Measurements from ENCODE around the gene SLC30A2. TPM values are rescaled to one million over a fixed set of nuclear protein-coding genes. Genes with fewer than 3 reads are reported as not detected.

The SLC30A2 gene
- polyA plus RNA-seq, 3 donors: not detected

DNA sequence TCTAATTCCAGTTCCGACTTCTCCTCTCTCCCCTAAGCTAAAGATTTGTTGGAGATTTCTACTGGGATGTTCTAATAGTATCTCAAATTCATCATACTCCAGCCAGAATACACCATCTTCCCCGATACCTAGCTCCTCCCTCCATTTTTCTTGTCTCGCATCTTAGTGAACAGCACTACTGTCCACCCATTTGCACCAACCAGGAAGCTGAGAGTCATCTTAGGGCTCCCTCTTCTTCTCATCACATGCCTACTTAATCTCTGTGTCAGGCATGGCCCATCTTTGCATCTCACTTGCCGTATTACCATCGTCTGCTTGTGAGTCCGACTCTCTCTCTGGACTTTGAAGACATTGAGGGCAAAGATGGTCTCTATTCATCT lies 25.0 kb upstream of the SLC30A2 start:
- WGBS (ENCODE audit: insufficient coverage): 100% methylated on average over 5 of the region's 6 CpGs
- Histone ChIP-seq H3K4me1 (ENCODE audit: control insufficient read depth in 1 of 2, insufficient read depth in 2 of 2, low read length in 2 of 2) (no peaks in the 10 kb centered on the region), H3K79me2 (ENCODE audit: insufficient read depth, low read length) (no peaks in the 10 kb centered on the region), H3K9me3 (replicated peaks in 1 of 2; ENCODE audit: control insufficient read depth in 1 of 2, insufficient read depth in 1 of 2, low read length in 2 of 2) (no peaks in the 10 kb centered on the region), H2AFZ (ENCODE audit: insufficient read depth, low read depth, low read length, poor library complexity, severe bottlenecking) (no peak overlapping the region), H3K9ac (ENCODE audit: insufficient read depth, low read length, poor library complexity, severe bottlenecking) (no peak overlapping the region), H4K20me1 (ENCODE audit: insufficient read depth, low read length) (no peaks in the 10 kb centered on the region), H3K36me3 (replicated peaks in 1 of 2; ENCODE audit: control insufficient read depth in 1 of 2, insufficient read depth in 2 of 2, low read length in 2 of 2) (no peaks in the 10 kb centered on the region), H3K4me3 (replicated peaks in 1 of 3; ENCODE audit: low read depth in 2 of 3, low read length in 3 of 3) (no peak overlapping the region), H3K27ac (ENCODE audit: low read depth in 1 of 2, low read length in 2 of 2) (no peak overlapping the region), H3K4me2 (replicated peaks; ENCODE audit: extremely low read depth, low read length, poor library complexity, severe bottlenecking) (no peak overlapping the region), H3K27me3 (ENCODE audit: control insufficient read depth in 2 of 2, insufficient read depth in 2 of 2, low read length in 2 of 2) (no peaks in the 10 kb centered on the region)
- Mint-ChIP-seq H3K9me3 (no peaks in the 10 kb centered on the region), H3K4me3 (no peak overlapping the region), H3K4me1 (no peaks in the 10 kb centered on the region), H3K27me3 (ENCODE audit: low read depth in 3 of 3) (peaks cover 14 to 38% (median 23%) of the 10 kb centered on the region in 3 donors), H3K36me3 (no peaks in the 10 kb centered on the region), H3K27ac (no peak overlapping the region)
- DNase-seq: no peak
- TF ChIP-seq, protein P1, sequence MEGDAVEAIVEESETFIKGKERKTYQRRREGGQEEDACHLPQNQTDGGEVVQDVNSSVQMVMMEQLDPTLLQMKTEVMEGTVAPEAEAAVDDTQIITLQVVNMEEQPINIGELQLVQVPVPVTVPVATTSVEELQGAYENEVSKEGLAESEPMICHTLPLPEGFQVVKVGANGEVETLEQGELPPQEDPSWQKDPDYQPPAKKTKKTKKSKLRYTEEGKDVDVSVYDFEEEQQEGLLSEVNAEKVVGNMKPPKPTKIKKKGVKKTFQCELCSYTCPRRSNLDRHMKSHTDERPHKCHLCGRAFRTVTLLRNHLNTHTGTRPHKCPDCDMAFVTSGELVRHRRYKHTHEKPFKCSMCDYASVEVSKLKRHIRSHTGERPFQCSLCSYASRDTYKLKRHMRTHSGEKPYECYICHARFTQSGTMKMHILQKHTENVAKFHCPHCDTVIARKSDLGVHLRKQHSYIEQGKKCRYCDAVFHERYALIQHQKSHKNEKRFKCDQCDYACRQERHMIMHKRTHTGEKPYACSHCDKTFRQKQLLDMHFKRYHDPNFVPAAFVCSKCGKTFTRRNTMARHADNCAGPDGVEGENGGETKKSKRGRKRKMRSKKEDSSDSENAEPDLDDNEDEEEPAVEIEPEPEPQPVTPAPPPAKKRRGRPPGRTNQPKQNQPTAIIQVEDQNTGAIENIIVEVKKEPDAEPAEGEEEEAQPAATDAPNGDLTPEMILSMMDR (IDR thresholded peaks at IDR 0.05): no peak
- intact Hi-C loops (cut with micrococcal nuclease): no loop called here

DNA sequence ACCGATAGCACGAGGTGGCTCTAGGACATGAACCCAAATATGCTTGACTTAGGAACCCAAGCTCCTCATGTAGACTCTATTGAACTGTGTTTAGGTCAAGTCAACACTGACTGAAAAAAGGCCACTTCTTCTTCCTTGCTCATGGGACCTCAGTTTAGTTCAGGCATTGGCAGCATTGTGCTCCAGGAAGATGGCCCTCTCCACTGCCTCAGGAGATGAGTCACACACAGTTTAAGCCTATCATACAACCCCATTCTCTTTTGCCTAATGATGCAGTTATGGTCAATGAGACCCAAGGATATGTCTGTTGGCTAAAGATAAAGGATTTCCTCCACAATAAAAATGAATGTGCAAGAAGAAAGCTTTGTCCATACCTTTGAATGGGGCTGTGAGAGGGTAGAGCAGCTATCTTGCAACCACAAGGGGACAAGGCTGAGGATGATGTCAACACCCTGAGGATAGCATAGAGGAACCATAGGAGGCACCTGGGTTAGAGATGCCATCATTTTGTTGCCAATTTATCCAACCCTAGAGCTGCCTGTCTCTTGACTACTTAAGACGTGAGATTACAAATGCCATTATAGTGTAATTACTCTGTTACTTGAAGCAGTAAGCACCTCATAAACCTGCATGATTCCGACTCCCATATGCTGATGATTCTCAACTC lies 24.5 kb upstream of the SLC30A2 start:
- H3K4me2 ChIP-seq (replicated peaks; ENCODE audit: extremely low read depth, low read length, poor library complexity, severe bottlenecking): no peak overlapping the region
- H2AFZ ChIP-seq (ENCODE audit: insufficient read depth, low read depth, low read length, poor library complexity, severe bottlenecking): no peak overlapping the region
- Mint-ChIP-seq H3K9me3 (no peaks in the 10 kb centered on the region), H3K4me3 (no peak overlapping the region), H3K27ac (no peak overlapping the region), H3K36me3 (no peaks in the 10 kb centered on the region), H3K4me1 (no peaks in the 10 kb centered on the region), H3K27me3 (ENCODE audit: low read depth in 3 of 3) (peaks cover 15 to 37% (median 23%) of the 10 kb centered on the region in 3 donors)
- DNase-seq: no peak
- H4K20me1 ChIP-seq (ENCODE audit: insufficient read depth, low read length): no peaks in the 10 kb centered on the region
- no CpG with 5 or more reads among the region's 4 CpGs for WGBS (ENCODE audit: insufficient coverage)
- intact Hi-C loops (cut with micrococcal nuclease): no loop called here
- H3K36me3 ChIP-seq (replicated peaks in 1 of 2; ENCODE audit: control insufficient read depth in 1 of 2, insufficient read depth in 2 of 2, low read length in 2 of 2): no peaks in the 10 kb centered on the region
- H3K9me3 ChIP-seq (replicated peaks in 1 of 2; ENCODE audit: control insufficient read depth in 1 of 2, insufficient read depth in 1 of 2, low read length in 2 of 2): no peaks in the 10 kb centered on the region
- TF ChIP-seq, protein P1 (IDR thresholded peaks at IDR 0.05): no peak
- H3K9ac ChIP-seq (ENCODE audit: insufficient read depth, low read length, poor library complexity, severe bottlenecking): no peak overlapping the region
- H3K27ac ChIP-seq (ENCODE audit: low read depth in 1 of 2, low read length in 2 of 2): no peak overlapping the region
- no peaks in the 10 kb centered on the region for H3K79me2 ChIP-seq (ENCODE audit: insufficient read depth, low read length)
- no peaks in the 10 kb centered on the region for H3K4me1 ChIP-seq (ENCODE audit: control insufficient read depth in 1 of 2, insufficient read depth in 2 of 2, low read length in 2 of 2)
- H3K4me3 ChIP-seq (replicated peaks in 1 of 3; ENCODE audit: low read depth in 2 of 3, low read length in 3 of 3): no peak overlapping the region
- no peaks in the 10 kb centered on the region for H3K27me3 ChIP-seq (ENCODE audit: control insufficient read depth in 2 of 2, insufficient read depth in 2 of 2, low read length in 2 of 2)

Measured in CD14-positive monocyte (primary cell).